ENCODE measurements around the gene TBXAS1. TPM values are rescaled to one million over a fixed set of nuclear protein-coding genes. Genes with fewer than 3 reads are reported as not detected.

Gene TBXAS1
- total RNA-seq, 4 donors from 2014 or later = 0.41 to 5.2 (median 3.3) TPM

DNA sequence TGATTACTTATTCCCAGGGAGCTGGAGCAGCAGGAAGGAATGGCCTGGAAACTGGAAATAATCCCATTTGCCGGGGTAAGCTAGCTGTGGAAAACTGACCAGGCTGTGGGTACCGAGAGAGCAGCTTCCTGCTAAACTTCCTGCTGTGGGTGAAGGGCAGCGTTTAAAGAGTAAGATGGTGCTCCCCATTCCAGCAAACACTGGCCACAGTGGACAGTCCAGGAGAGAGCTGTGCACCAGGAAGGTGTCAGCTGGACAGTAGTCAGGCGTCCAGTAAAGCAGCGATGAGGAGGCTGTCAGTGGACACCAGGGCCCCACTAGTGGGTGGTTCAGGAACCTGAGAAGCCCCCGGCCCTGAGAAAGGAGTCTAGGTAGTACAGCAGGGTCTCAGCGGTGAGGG, 55.4 kb downstream of the TBXAS1 start:
- Histone ChIP-seq H3K36me3 (no peaks in the 10 kb centered on the region), H3K27me3 (no peaks in the 10 kb centered on the region), H3K9me3 (no peaks in the 10 kb centered on the region), H3K4me1 (no peaks in the 10 kb centered on the region), H3K4me3 (no peak overlapping the region), H3K27ac (no peak overlapping the region)
- TF ChIP-seq, protein P1, sequence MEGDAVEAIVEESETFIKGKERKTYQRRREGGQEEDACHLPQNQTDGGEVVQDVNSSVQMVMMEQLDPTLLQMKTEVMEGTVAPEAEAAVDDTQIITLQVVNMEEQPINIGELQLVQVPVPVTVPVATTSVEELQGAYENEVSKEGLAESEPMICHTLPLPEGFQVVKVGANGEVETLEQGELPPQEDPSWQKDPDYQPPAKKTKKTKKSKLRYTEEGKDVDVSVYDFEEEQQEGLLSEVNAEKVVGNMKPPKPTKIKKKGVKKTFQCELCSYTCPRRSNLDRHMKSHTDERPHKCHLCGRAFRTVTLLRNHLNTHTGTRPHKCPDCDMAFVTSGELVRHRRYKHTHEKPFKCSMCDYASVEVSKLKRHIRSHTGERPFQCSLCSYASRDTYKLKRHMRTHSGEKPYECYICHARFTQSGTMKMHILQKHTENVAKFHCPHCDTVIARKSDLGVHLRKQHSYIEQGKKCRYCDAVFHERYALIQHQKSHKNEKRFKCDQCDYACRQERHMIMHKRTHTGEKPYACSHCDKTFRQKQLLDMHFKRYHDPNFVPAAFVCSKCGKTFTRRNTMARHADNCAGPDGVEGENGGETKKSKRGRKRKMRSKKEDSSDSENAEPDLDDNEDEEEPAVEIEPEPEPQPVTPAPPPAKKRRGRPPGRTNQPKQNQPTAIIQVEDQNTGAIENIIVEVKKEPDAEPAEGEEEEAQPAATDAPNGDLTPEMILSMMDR (IDR thresholded peaks at IDR 0.05 in 4 of 5, conservative IDR thresholded peaks at IDR 0.05 in 1 of 5) = no peak
- TF ChIP-seq POLR2A (IDR thresholded peaks at IDR 0.05) = no peak
- in situ Hi-C loops (cut with MboI; ENCODE audit: low sequenced_read_pairs in 4 of 4) (no loop called here), intact Hi-C loops (cut with DNase I; ENCODE audit: low total_unique reads) (no loop called here)
- no peak for DNase-seq
- ATAC-seq = no peak

DNA sequence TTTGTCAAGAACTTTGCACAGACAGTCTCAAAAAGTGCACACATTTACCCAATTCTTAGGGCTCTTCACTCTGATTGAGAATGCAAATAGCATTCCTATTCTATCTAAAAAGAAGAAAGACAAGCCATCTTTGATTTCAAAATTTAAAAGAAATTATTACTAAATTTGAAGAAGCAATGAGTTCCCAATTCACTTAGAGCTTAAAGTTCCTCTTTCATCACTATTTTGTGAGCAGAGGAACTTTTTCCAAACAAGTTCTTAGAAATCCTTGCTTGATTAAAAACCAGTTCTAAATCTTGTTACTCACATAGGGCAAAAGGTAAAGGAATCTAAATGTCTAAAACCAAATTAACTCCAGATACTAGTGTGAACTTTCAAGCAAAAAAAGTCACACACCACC, 56.4 kb downstream of the TBXAS1 start:
- DNase-seq = no peak
- Histone ChIP-seq H3K9me3 (no peaks in the 10 kb centered on the region), H3K27me3 (no peaks in the 10 kb centered on the region), H3K27ac (no peak overlapping the region), H3K36me3 (no peaks in the 10 kb centered on the region), H3K4me3 (no peak overlapping the region), H3K4me1 (no peaks in the 10 kb centered on the region)
- no peak for ATAC-seq
- TF ChIP-seq POLR2A (IDR thresholded peaks at IDR 0.05) = no peak
- TF ChIP-seq, protein P1 (IDR thresholded peaks at IDR 0.05 in 4 of 5, conservative IDR thresholded peaks at IDR 0.05 in 1 of 5) = no peak
- in situ Hi-C loops (cut with MboI; ENCODE audit: low sequenced_read_pairs in 4 of 4) (no loop called here), intact Hi-C loops (cut with DNase I; ENCODE audit: low total_unique reads) (no loop called here)

DNA sequence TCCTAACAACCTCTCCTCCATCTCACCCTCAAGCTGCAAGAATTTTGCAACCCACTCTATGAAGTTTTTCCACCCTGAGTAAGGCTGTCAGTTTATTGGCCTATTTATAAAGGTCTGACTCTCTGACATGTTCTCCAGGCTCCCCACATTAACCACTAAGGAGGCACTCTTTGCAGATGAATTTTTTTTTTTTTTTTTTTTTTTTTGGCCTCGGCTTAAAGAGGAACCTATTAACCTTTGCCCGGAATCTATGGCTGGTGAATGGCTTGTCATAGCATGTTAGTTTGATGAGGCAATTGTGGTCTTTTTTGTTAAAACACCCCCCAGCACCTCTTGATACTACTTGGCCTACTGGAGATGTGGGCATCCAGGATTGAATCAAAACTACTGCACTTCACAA, 57.1 kb downstream of the TBXAS1 start:
- intact Hi-C loops (cut with DNase I; ENCODE audit: low total_unique reads) = no loop called here
- H3K36me3 ChIP-seq = no peaks in the 10 kb centered on the region
- no peaks in the 10 kb centered on the region for H3K27me3 ChIP-seq
- H3K4me1 ChIP-seq = no peaks in the 10 kb centered on the region
- in situ Hi-C loops (cut with MboI; ENCODE audit: low sequenced_read_pairs in 4 of 4) = no loop called here
- H3K9me3 ChIP-seq = no peaks in the 10 kb centered on the region
- ATAC-seq (no peak), DNase-seq (no peak)
- no peak for TF ChIP-seq POLR2A (IDR thresholded peaks at IDR 0.05)
- TF ChIP-seq, protein P1 (IDR thresholded peaks at IDR 0.05 in 4 of 5, conservative IDR thresholded peaks at IDR 0.05 in 1 of 5) = no peak
- no peak overlapping the region for H3K4me3 ChIP-seq
- no peak overlapping the region for H3K27ac ChIP-seq

DNA sequence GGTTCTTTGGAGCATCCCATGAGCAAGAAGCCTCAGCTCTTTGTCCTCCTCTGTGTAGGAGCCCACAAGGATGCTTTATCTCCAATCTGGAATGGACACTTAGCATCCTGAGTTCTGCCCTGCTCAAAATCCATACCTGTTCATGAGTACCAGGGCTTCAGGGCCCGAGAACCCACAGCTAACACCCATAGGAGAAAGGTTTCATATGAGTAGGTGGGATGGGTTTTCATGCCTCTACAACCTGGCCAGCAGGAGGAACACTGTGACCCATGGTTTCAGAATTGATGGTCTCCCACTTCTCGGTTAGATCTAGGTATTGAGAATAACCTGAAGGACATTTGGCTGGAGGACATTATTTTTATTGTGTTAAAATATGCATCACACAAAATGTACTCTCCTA, 57.8 kb downstream of the TBXAS1 start:
- intact Hi-C loops (cut with DNase I; ENCODE audit: low total_unique reads) (no loop called here), in situ Hi-C loops (cut with MboI; ENCODE audit: low sequenced_read_pairs in 4 of 4) (no loop called here)

More for the DNA sequence above, 57.8 kb downstream of the TBXAS1 start:
- H3K27ac ChIP-seq = no peak overlapping the region
- no peaks in the 10 kb centered on the region for H3K9me3 ChIP-seq
- no peaks in the 10 kb centered on the region for H3K27me3 ChIP-seq
- ATAC-seq = no peak
- H3K4me1 ChIP-seq = no peaks in the 10 kb centered on the region
- no peaks in the 10 kb centered on the region for H3K36me3 ChIP-seq
- DNase-seq = no peak
- H3K4me3 ChIP-seq = no peak overlapping the region
- TF ChIP-seq, protein P1 (IDR thresholded peaks at IDR 0.05 in 4 of 5, conservative IDR thresholded peaks at IDR 0.05 in 1 of 5) = no peak
- TF ChIP-seq POLR2A (IDR thresholded peaks at IDR 0.05) = no peak

Data from gastrocnemius medialis (tissue), 4 donors.